Measurements from ENCODE around the gene PGM1. TPM values are rescaled to one million over a fixed set of nuclear protein-coding genes. Genes with fewer than 3 reads are reported as not detected.

The PGM1 gene
- total and polyA plus RNA-seq, 8 donors, result 39.3 to 65.6 (median 43.5) TPM

- H3K36me3 ChIP-seq, result peaks cover 0 to 3% of the 10 kb centered on the region in 2 donors
- intact Hi-C loops (cut with DNase I), result no loop called here
- H3K4me3 ChIP-seq, result no peak overlapping the region
- no peak for TF ChIP-seq CTCF (IDR thresholded peaks at IDR 0.05)
- DNase-seq, result no peak
- peaks cover 0 to 9% of the 10 kb centered on the region in 2 donors for H3K9me3 ChIP-seq
- no peaks in the 10 kb centered on the region for H3K4me1 ChIP-seq
- ATAC-seq, result no peak
- H3K27ac ChIP-seq, result no peak overlapping the region
- H3K27me3 ChIP-seq, result no peaks in the 10 kb centered on the region
These were observed 71.5 kb downstream of the PGM1 start for GRCh38 chr1:63664742-63665141.

- H3K4me3 ChIP-seq, result no peak overlapping the region
- no peaks in the 10 kb centered on the region for H3K4me1 ChIP-seq
- peaks cover 0 to 9% of the 10 kb centered on the region in 2 donors for H3K9me3 ChIP-seq
- ATAC-seq (no peak), DNase-seq (no peak)
- H3K27me3 ChIP-seq, result no peaks in the 10 kb centered on the region
- H3K27ac ChIP-seq, result no peak overlapping the region
- intact Hi-C loops (cut with DNase I), result no loop called here
- H3K36me3 ChIP-seq, result no peaks in the 10 kb centered on the region
- TF ChIP-seq CTCF (IDR thresholded peaks at IDR 0.05), result no peak
These were observed 72.2 kb downstream of the PGM1 start for GRCh38 chr1:63665410-63665809.

DNA sequence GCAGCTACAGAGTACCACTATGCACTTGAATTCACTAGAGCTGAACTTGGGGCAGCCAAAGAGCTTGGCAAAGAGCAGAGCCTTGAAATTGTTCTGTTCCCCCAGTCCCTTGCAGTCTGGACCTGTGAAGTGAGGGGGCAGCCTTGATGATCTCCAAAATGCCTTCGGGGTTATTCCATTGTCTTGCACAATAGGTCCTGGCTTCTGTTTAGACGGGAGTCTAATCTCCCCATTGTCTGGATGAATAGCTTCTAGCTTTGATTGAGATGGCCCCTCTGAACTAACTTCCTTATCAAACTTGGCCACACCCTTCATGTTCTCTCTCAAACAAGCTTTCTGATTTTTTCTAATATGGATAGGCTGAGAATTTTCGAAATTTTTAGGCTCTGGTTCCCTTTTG is 72.6 kb downstream of the PGM1 start:
- DNase-seq, result no peak
- no peak overlapping the region for H3K4me3 ChIP-seq
- no peaks in the 10 kb centered on the region for H3K27me3 ChIP-seq
- ATAC-seq, result no peak
- no peak for TF ChIP-seq CTCF (IDR thresholded peaks at IDR 0.05)
- no peaks in the 10 kb centered on the region for H3K36me3 ChIP-seq
- H3K27ac ChIP-seq, result no peak overlapping the region
- no peaks in the 10 kb centered on the region for H3K4me1 ChIP-seq
- intact Hi-C loops (cut with DNase I), result no loop called here
- peaks cover 0 to 9% of the 10 kb centered on the region in 2 donors for H3K9me3 ChIP-seq

GRCh38 chr1:63668298-63668697 is 75.1 kb downstream of the PGM1 start:
- no peak overlapping the region for H3K4me3 ChIP-seq
- DNase-seq, result no peak
- intact Hi-C loops (cut with DNase I), result no loop called here
- TF ChIP-seq CTCF (IDR thresholded peaks at IDR 0.05), result no peak
- no peak for ATAC-seq
- H3K27me3 ChIP-seq, result no peaks in the 10 kb centered on the region
- no peak overlapping the region for H3K27ac ChIP-seq
- no peaks in the 10 kb centered on the region for H3K4me1 ChIP-seq
- H3K9me3 ChIP-seq, result peaks cover 0 to 9% of the 10 kb centered on the region in 2 donors
- H3K36me3 ChIP-seq, result no peaks in the 10 kb centered on the region

- Histone ChIP-seq H3K9me3 (peaks cover 0 to 9% of the 10 kb centered on the region in 2 donors), H3K27me3 (no peaks in the 10 kb centered on the region), H3K36me3 (no peaks in the 10 kb centered on the region), H3K4me1 (no peaks in the 10 kb centered on the region), H3K4me3 (no peak overlapping the region), H3K27ac (no peak overlapping the region)
- ATAC-seq (peak; percentile 50), DNase-seq (no peak)
- no peak for TF ChIP-seq CTCF (IDR thresholded peaks at IDR 0.05)
- intact Hi-C loops (cut with DNase I), result no loop called here
These were observed 76.1 kb downstream of the PGM1 start for GRCh38 chr1:63669151-63669961.
